HL-60 (cell line): ENCODE measurements around the gene DSEL.

Source experiments
- DNase-seq, 2 experiments: peaks; one replicate each; pipeline ENCODE4 v3.0.0-alpha.2; 2010 to 2020; ENCODE audit warnings: low read depth in 1 of 2, low spot score in 1 of 2
- H3K27ac ChIP-seq: fragments of 250-450 bp; sonication (Bioruptor Pico); replicated peaks from 2 replicates; pipeline ENCODE4 v1.5.1; 2020; ENCODE audit warnings: mild to moderate bottlenecking, moderate library complexity
- H3K27me3 ChIP-seq: fragments of 250-450 bp; sonication (Bioruptor Pico); 2 replicates; pipeline ENCODE4 v1.5.1; 2021; ENCODE audit warnings: mild to moderate bottlenecking, moderate library complexity; ENCODE audit not compliant: insufficient read depth, poor library complexity, severe bottlenecking
- H3K4me3 ChIP-seq: replicated peaks from 2 replicates; pipeline ENCODE4 v1.5.1; 2011; ENCODE audit warnings: mild to moderate bottlenecking, control low read depth, low read length; ENCODE audit not compliant: insufficient read depth
- GABPA ChIP-seq: IDR thresholded peaks from 2 replicates; pipeline ENCODE4 v1.6.1; 2012; ENCODE audit warnings: low read depth
- POLR2AphosphoS5 ChIP-seq: IDR thresholded peaks from 2 replicates; pipeline ENCODE4 v1.6.1; 2012; ENCODE audit warnings: low read depth
- SPI1 ChIP-seq: IDR thresholded peaks from 2 replicates; pipeline ENCODE4 v1.6.1; 2012; ENCODE audit warnings: low read depth, mild to moderate bottlenecking, borderline replicate concordance
- TF ChIP-seq, protein P1 (sequence below): IDR thresholded peaks from one replicate; pipeline ENCODE4 v1.5.1; 2011; ENCODE audit warnings: low read length, control low read depth, inconsistent platforms; ENCODE audit not compliant: insufficient read depth
- TF ChIP-seq, protein P2 (sequence below): IDR thresholded peaks from 2 replicates; pipeline ENCODE4 v1.6.1; 2012; ENCODE audit warnings: low read depth; ENCODE audit not compliant: insufficient replicate concordance

The DSEL gene

DNA sequence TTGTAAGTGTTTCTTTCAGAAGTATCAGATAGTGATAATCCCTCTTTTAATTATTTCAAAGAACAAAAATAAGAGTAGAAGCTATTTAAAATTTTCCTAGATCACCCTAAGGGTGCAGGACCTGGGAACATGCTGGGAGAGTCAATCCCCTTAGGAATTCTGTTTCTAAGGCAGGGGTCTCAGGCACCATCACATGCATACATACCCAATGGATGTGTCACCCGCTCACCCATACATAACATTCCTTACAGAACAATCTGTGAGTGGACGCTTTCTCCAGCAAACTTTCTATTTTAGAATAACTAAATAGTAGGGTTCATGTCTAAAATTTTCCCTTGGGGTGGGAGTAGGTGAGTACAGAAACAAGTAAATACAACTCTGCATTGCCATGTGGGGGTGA, 8.4 kb downstream of the DSEL start:
- Histone ChIP-seq H3K27ac (no peak overlapping the region), H3K4me3 (no peak overlapping the region), H3K27me3 (peaks cover 2% of the 10 kb centered on the region)
- no peak for DNase-seq
- TF ChIP-seq SPI1 (no peak), GABPA (no peak), POLR2AphosphoS5 (no peak)
- TF ChIP-seq, protein P1, sequence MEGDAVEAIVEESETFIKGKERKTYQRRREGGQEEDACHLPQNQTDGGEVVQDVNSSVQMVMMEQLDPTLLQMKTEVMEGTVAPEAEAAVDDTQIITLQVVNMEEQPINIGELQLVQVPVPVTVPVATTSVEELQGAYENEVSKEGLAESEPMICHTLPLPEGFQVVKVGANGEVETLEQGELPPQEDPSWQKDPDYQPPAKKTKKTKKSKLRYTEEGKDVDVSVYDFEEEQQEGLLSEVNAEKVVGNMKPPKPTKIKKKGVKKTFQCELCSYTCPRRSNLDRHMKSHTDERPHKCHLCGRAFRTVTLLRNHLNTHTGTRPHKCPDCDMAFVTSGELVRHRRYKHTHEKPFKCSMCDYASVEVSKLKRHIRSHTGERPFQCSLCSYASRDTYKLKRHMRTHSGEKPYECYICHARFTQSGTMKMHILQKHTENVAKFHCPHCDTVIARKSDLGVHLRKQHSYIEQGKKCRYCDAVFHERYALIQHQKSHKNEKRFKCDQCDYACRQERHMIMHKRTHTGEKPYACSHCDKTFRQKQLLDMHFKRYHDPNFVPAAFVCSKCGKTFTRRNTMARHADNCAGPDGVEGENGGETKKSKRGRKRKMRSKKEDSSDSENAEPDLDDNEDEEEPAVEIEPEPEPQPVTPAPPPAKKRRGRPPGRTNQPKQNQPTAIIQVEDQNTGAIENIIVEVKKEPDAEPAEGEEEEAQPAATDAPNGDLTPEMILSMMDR: no peak
- TF ChIP-seq, protein P2, sequence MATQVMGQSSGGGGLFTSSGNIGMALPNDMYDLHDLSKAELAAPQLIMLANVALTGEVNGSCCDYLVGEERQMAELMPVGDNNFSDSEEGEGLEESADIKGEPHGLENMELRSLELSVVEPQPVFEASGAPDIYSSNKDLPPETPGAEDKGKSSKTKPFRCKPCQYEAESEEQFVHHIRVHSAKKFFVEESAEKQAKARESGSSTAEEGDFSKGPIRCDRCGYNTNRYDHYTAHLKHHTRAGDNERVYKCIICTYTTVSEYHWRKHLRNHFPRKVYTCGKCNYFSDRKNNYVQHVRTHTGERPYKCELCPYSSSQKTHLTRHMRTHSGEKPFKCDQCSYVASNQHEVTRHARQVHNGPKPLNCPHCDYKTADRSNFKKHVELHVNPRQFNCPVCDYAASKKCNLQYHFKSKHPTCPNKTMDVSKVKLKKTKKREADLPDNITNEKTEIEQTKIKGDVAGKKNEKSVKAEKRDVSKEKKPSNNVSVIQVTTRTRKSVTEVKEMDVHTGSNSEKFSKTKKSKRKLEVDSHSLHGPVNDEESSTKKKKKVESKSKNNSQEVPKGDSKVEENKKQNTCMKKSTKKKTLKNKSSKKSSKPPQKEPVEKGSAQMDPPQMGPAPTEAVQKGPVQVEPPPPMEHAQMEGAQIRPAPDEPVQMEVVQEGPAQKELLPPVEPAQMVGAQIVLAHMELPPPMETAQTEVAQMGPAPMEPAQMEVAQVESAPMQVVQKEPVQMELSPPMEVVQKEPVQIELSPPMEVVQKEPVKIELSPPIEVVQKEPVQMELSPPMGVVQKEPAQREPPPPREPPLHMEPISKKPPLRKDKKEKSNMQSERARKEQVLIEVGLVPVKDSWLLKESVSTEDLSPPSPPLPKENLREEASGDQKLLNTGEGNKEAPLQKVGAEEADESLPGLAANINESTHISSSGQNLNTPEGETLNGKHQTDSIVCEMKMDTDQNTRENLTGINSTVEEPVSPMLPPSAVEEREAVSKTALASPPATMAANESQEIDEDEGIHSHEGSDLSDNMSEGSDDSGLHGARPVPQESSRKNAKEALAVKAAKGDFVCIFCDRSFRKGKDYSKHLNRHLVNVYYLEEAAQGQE: no peak

DNA sequence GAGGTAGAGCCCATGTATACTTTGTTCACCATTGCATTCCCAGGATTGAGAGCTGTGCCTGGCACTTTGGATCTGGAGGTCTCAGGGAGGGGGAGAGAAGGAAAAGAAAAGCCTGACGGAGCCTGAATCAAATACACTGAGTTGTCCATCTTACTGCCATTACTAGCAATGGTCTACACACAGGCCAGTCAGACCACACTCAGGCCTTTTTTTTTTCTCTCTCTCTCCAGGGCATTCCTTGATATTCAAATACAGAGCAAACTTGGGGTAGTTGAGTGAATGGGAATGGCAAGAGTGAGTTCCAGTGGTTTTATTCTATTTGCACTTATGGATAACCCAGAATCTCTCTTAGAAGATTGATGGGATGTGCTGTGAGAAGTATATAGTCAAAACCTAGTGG, 11.8 kb downstream of the DSEL start:
- H3K27me3 ChIP-seq: no peaks in the 10 kb centered on the region
- DNase-seq: no peak
- TF ChIP-seq, protein P1: no peak
- TF ChIP-seq POLR2AphosphoS5: no peak
- TF ChIP-seq, protein P2: no peak
- no peak for TF ChIP-seq GABPA
- TF ChIP-seq SPI1: no peak
- H3K4me3 ChIP-seq: no peak overlapping the region
- H3K27ac ChIP-seq: no peak overlapping the region

DNA sequence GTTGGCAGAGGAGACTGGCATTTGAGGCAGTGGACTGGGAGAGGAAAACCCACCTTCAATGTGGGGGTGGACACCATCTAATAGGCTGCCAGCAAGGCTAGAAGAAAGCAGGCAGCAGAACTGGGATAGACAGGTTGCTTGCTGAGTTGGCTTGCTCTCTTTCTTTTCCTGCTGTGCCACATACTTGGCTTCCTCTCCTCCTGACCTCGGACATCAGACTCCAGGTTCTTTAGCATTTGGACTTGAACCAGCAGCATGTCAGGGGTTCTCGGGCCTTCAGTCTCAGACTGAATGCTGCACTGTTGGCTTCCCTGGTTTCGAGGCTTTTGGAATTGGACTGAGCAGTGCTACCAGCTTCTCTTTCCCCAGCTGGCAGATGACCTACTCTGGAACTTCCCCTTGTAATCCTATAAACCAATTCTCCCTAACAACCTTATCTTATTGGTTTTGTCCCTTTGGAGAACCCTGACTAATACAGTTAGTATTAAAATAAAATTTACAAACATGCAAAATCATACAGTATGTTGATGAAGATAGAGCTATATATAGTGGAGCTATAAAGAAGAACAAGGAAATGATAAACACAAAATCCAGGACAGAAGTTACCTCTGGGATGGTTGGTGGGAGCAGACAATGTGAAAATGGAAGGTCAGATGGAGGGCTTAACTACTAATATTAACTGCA, 15.9 kb downstream of the DSEL start:
- H3K4me3 ChIP-seq: no peak overlapping the region
- H3K27ac ChIP-seq: no peak overlapping the region
- no peak for DNase-seq
- TF ChIP-seq SPI1: no peak
- TF ChIP-seq, protein P2: no peak
- no peak for TF ChIP-seq GABPA
- TF ChIP-seq, protein P1: no peak
- TF ChIP-seq POLR2AphosphoS5: no peak
- no peaks in the 10 kb centered on the region for H3K27me3 ChIP-seq
